ENCODE results near the gene ARSB. TPM values are rescaled to one million over a fixed set of nuclear protein-coding genes. Genes with fewer than 3 reads are reported as not detected.

Gene ARSB
- total and polyA plus RNA-seq, 2 experiments from 2014 or later = 30.1 to 43.7 TPM

DNA sequence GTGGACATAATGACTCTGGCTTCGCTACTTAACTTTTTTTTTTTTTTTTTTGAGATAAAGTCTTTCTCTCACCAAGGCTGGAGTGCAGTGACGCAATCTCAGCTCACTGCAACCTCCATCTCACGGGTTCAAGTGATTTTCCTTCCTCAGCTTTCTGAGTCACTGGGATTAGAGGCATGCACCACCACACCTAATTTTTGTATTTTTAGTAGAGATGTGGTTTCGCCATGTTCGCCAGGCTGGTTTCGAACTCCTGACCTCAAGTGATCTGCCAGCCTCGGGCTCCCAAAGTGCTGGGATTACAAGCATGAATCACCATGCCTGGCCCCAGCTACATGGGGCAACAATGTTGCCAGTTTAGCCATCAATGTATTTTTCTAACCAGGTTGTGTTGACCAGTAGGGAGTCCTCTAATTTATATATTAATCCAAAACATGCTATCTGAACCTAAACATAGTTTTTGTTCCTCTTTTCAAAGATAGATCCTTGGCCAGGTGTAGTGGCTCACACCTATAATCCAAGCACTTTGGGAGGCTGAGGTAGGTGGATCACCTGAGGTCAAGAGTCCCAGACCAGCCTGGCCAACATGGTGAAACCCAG lies 216.2 kb downstream of the ARSB start:
- Histone ChIP-seq H3K27ac (no peak overlapping the region), H3K27me3 (replicated peaks; ENCODE audit: insufficient read depth) (0 out of 2 replicates have a peak, but pooled peaks cover 15% of the 10 kb centered on the region), H4K20me1 (ENCODE audit: insufficient read depth) (no peaks in the 10 kb centered on the region), H3K4me1 (ENCODE audit: insufficient read depth) (no peaks in the 10 kb centered on the region), H3K4me2 (ENCODE audit: unreplicated experiment) (no peak overlapping the region), H3K36me3 (ENCODE audit: low read depth) (no peaks in the 10 kb centered on the region), H3K4me3 (no peak overlapping the region), H3K9ac (no peak overlapping the region), H3K9me2 (ENCODE audit: insufficient read depth) (no peaks in the 10 kb centered on the region), H3K9me3 (ENCODE audit: low read depth) (no peaks in the 10 kb centered on the region), H3F3A (ENCODE audit: insufficient read depth) (no peaks in the 10 kb centered on the region), H2AFZ (no peak overlapping the region), H3K79me2 (ENCODE audit: insufficient read depth) (no peaks in the 10 kb centered on the region)
- in situ Hi-C loops (cut with MboI) = no loop called here
- no peak for DNase-seq
- TF ChIP-seq EZH2phosphoT487 (IDR thresholded peaks at IDR 0.05; ENCODE audit: insufficient read depth, low read depth) (no peak), EZH2 (IDR thresholded peaks at IDR 0.05; ENCODE audit: insufficient read depth, poor library complexity, severe bottlenecking) (no peak)
- WGBS, 2 experiments (ENCODE audit: low coverage in 1 of 2, low lambda C conversion rate in 2 of 2, missing lambda C conversion rate in 2 of 2) = 89 to 90% methylated on average over 7 of the region's 7 CpGs

GRCh38 chr5:78766412-78766762 lies 218.7 kb downstream of the ARSB start:
- H3K36me3 ChIP-seq (ENCODE audit: low read depth) = no peaks in the 10 kb centered on the region
- no peaks in the 10 kb centered on the region for H3K4me1 ChIP-seq (ENCODE audit: insufficient read depth)
- no peak overlapping the region for H2AFZ ChIP-seq
- WGBS, 2 experiments (ENCODE audit: low coverage in 1 of 2, low lambda C conversion rate in 2 of 2, missing lambda C conversion rate in 2 of 2) = 72 to 79% methylated on average over 5 of the region's 5 CpGs
- DNase-seq = no peak
- TF ChIP-seq EZH2 (IDR thresholded peaks at IDR 0.05; ENCODE audit: insufficient read depth, poor library complexity, severe bottlenecking) (no peak), EZH2phosphoT487 (IDR thresholded peaks at IDR 0.05; ENCODE audit: insufficient read depth, low read depth) (no peak)
- H3K4me3 ChIP-seq = no peak overlapping the region
- in situ Hi-C loops (cut with MboI) = no loop called here
- no peak overlapping the region for H3K9ac ChIP-seq
- H3K4me2 ChIP-seq (ENCODE audit: unreplicated experiment) = no peak overlapping the region
- no peak overlapping the region for H3K27ac ChIP-seq
- H3K9me3 ChIP-seq (ENCODE audit: low read depth) = no peaks in the 10 kb centered on the region
- H4K20me1 ChIP-seq (ENCODE audit: insufficient read depth) = no peaks in the 10 kb centered on the region
- no peaks in the 10 kb centered on the region for H3F3A ChIP-seq (ENCODE audit: insufficient read depth)
- H3K9me2 ChIP-seq (ENCODE audit: insufficient read depth) = no peaks in the 10 kb centered on the region
- H3K27me3 ChIP-seq (replicated peaks; ENCODE audit: insufficient read depth) = 0 out of 2 replicates have a peak, but pooled peaks cover 15% of the 10 kb centered on the region
- H3K79me2 ChIP-seq (ENCODE audit: insufficient read depth) = no peaks in the 10 kb centered on the region

GRCh38 chr5:78765756-78766411 lies 219.2 kb downstream of the ARSB start:
- Histone ChIP-seq H3K9ac (no peak overlapping the region), H3K9me3 (ENCODE audit: low read depth) (no peaks in the 10 kb centered on the region), H3K27ac (no peak overlapping the region), H3K79me2 (ENCODE audit: insufficient read depth) (no peaks in the 10 kb centered on the region), H3K4me1 (ENCODE audit: insufficient read depth) (no peaks in the 10 kb centered on the region), H2AFZ (no peak overlapping the region), H3K36me3 (ENCODE audit: low read depth) (no peaks in the 10 kb centered on the region), H3F3A (ENCODE audit: insufficient read depth) (no peaks in the 10 kb centered on the region), H3K9me2 (ENCODE audit: insufficient read depth) (no peaks in the 10 kb centered on the region), H3K27me3 (replicated peaks; ENCODE audit: insufficient read depth) (0 out of 2 replicates have a peak, but pooled peaks cover 15% of the 10 kb centered on the region), H3K4me2 (ENCODE audit: unreplicated experiment) (no peak overlapping the region), H3K4me3 (no peak overlapping the region), H4K20me1 (ENCODE audit: insufficient read depth) (no peaks in the 10 kb centered on the region)
- TF ChIP-seq EZH2 (IDR thresholded peaks at IDR 0.05; ENCODE audit: insufficient read depth, poor library complexity, severe bottlenecking) = no peak
- TF ChIP-seq EZH2phosphoT487 (IDR thresholded peaks at IDR 0.05; ENCODE audit: insufficient read depth, low read depth) = no peak
- 54 to 60% methylated on average over 7 of the region's 7 CpGs for WGBS, 2 experiments (ENCODE audit: low coverage in 1 of 2, low lambda C conversion rate in 2 of 2, missing lambda C conversion rate in 2 of 2)
- no peak for DNase-seq
- in situ Hi-C loops (cut with MboI) = no loop called here

GRCh38 chr5:78765116-78765515 lies 220.0 kb downstream of the ARSB start:
- WGBS, 2 experiments (ENCODE audit: low coverage in 1 of 2, low lambda C conversion rate in 2 of 2, missing lambda C conversion rate in 2 of 2) = 95% methylated on average over 5 of the region's 5 CpGs
- H3K79me2 ChIP-seq (ENCODE audit: insufficient read depth) = no peaks in the 10 kb centered on the region

More at GRCh38 chr5:78765116-78765515, 220.0 kb downstream of the ARSB start:
- H3K4me2 ChIP-seq (ENCODE audit: unreplicated experiment) = no peak overlapping the region
- H3K27ac ChIP-seq = no peak overlapping the region
- no peak for DNase-seq
- no peaks in the 10 kb centered on the region for H3F3A ChIP-seq (ENCODE audit: insufficient read depth)
- in situ Hi-C loops (cut with MboI) = no loop called here
- no peak overlapping the region for H3K9ac ChIP-seq
- H2AFZ ChIP-seq = no peak overlapping the region
- H3K4me1 ChIP-seq (ENCODE audit: insufficient read depth) = no peaks in the 10 kb centered on the region
- H3K4me3 ChIP-seq = no peak overlapping the region
- no peaks in the 10 kb centered on the region for H3K36me3 ChIP-seq (ENCODE audit: low read depth)
- H4K20me1 ChIP-seq (ENCODE audit: insufficient read depth) = no peaks in the 10 kb centered on the region
- H3K27me3 ChIP-seq (replicated peaks; ENCODE audit: insufficient read depth) = 0 out of 2 replicates have a peak, but pooled peaks cover 15% of the 10 kb centered on the region
- H3K9me3 ChIP-seq (ENCODE audit: low read depth) = no peaks in the 10 kb centered on the region
- TF ChIP-seq EZH2phosphoT487 (IDR thresholded peaks at IDR 0.05; ENCODE audit: insufficient read depth, low read depth) = no peak
- TF ChIP-seq EZH2 (IDR thresholded peaks at IDR 0.05; ENCODE audit: insufficient read depth, poor library complexity, severe bottlenecking) = no peak
- H3K9me2 ChIP-seq (ENCODE audit: insufficient read depth) = no peaks in the 10 kb centered on the region
